ENCODE results near the gene FHOD3.
A peak's percentile ranks its signal among the peaks of the same experiment; 100 is the strongest.

DNA sequence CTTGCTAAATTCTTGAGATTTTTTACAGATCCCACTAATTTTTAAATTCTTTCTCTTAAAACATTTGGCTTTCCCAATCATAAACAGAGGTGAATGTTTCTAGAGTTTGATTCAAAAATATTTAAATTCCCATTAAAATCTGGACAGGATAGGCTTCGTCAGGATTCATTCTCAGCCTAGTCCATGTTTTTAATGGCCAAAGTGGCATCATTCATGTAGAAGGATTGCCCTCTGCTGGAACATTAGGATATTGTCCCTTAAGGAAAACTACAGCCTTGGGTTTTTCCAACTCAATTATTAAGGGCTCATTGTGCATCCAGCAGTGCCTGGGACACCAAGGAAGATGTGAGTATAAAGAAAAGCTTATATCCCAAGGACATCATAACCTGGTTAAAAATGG lies 459.6 kb downstream of the FHOD3 start:
- TF ChIP-seq, protein P1, sequence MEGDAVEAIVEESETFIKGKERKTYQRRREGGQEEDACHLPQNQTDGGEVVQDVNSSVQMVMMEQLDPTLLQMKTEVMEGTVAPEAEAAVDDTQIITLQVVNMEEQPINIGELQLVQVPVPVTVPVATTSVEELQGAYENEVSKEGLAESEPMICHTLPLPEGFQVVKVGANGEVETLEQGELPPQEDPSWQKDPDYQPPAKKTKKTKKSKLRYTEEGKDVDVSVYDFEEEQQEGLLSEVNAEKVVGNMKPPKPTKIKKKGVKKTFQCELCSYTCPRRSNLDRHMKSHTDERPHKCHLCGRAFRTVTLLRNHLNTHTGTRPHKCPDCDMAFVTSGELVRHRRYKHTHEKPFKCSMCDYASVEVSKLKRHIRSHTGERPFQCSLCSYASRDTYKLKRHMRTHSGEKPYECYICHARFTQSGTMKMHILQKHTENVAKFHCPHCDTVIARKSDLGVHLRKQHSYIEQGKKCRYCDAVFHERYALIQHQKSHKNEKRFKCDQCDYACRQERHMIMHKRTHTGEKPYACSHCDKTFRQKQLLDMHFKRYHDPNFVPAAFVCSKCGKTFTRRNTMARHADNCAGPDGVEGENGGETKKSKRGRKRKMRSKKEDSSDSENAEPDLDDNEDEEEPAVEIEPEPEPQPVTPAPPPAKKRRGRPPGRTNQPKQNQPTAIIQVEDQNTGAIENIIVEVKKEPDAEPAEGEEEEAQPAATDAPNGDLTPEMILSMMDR (conservative IDR thresholded peaks at IDR 0.05; ENCODE audit: low read depth, low read length), result peak; percentile 71
- TF ChIP-seq EZH2 (IDR thresholded peaks at IDR 0.05; ENCODE audit: borderline replicate concordance, low read depth, low read length, poor library complexity, severe bottlenecking), result no peak

All from A673 (cell line).